ENCODE results near the gene GH1. TPM values are rescaled to one million over a fixed set of nuclear protein-coding genes. Genes with fewer than 3 reads are reported as not detected.

GH1 gene
- total and polyA plus RNA-seq, 2 experiments from 2014 or later: not detected

- no peaks in the 10 kb centered on the region for H3K36me3 ChIP-seq (ENCODE audit: low read depth)
- H3K27ac ChIP-seq: no peak overlapping the region
- 40 to 55% methylated on average over 12 to 20 of the region's 20 CpGs for WGBS, 2 experiments (ENCODE audit: low coverage in 1 of 2, low lambda C conversion rate in 2 of 2, missing lambda C conversion rate in 2 of 2)
- H3K9me2 ChIP-seq (ENCODE audit: insufficient read depth): no peaks in the 10 kb centered on the region
- H4K20me1 ChIP-seq (ENCODE audit: insufficient read depth): no peaks in the 10 kb centered on the region
- TF ChIP-seq EZH2 (IDR thresholded peaks at IDR 0.05; ENCODE audit: insufficient read depth, poor library complexity, severe bottlenecking): no peak
- no peak for TF ChIP-seq EZH2phosphoT487 (IDR thresholded peaks at IDR 0.05; ENCODE audit: insufficient read depth, low read depth)
- no peak overlapping the region for H3K4me3 ChIP-seq
- H3K27me3 ChIP-seq (replicated peaks; ENCODE audit: insufficient read depth): no peaks in the 10 kb centered on the region
- no peak overlapping the region for H2AFZ ChIP-seq
- H3K79me2 ChIP-seq (ENCODE audit: insufficient read depth): no peaks in the 10 kb centered on the region
- H3F3A ChIP-seq (ENCODE audit: insufficient read depth): no peaks in the 10 kb centered on the region
- in situ Hi-C loops (cut with MboI): no loop called here
- no peak overlapping the region for H3K4me2 ChIP-seq (ENCODE audit: unreplicated experiment)
- peak; percentile 52 for DNase-seq
- no peaks in the 10 kb centered on the region for H3K9me3 ChIP-seq (ENCODE audit: low read depth)
- no peaks in the 10 kb centered on the region for H3K4me1 ChIP-seq (ENCODE audit: insufficient read depth)
- no peak overlapping the region for H3K9ac ChIP-seq
These were observed 28.1 kb upstream of the GH1 start for GRCh38 chr17:63946440-63947363.

- WGBS, 2 experiments (ENCODE audit: low coverage in 1 of 2, low lambda C conversion rate in 2 of 2, missing lambda C conversion rate in 2 of 2): 68 to 69% methylated on average over 5 to 6 of the region's 6 CpGs
- Histone ChIP-seq H2AFZ (no peak overlapping the region), H3K9me3 (ENCODE audit: low read depth) (no peaks in the 10 kb centered on the region), H3K4me2 (ENCODE audit: unreplicated experiment) (no peak overlapping the region), H3K9ac (no peak overlapping the region), H3K36me3 (ENCODE audit: low read depth) (no peaks in the 10 kb centered on the region), H3F3A (ENCODE audit: insufficient read depth) (no peaks in the 10 kb centered on the region), H3K4me3 (no peak overlapping the region), H3K4me1 (ENCODE audit: insufficient read depth) (no peaks in the 10 kb centered on the region), H4K20me1 (ENCODE audit: insufficient read depth) (no peaks in the 10 kb centered on the region), H3K27ac (no peak overlapping the region), H3K27me3 (replicated peaks; ENCODE audit: insufficient read depth) (no peaks in the 10 kb centered on the region), H3K79me2 (ENCODE audit: insufficient read depth) (no peaks in the 10 kb centered on the region), H3K9me2 (ENCODE audit: insufficient read depth) (no peaks in the 10 kb centered on the region)
- in situ Hi-C loops (cut with MboI): no loop called here
- no peak for DNase-seq
- no peak for TF ChIP-seq EZH2phosphoT487 (IDR thresholded peaks at IDR 0.05; ENCODE audit: insufficient read depth, low read depth)
- no peak for TF ChIP-seq EZH2 (IDR thresholded peaks at IDR 0.05; ENCODE audit: insufficient read depth, poor library complexity, severe bottlenecking)
These were observed 27.3 kb upstream of the GH1 start for GRCh38 chr17:63945784-63946439.

GRCh38 chr17:63944736-63945499, 26.3 kb upstream of the GH1 start:
- H3K4me2 ChIP-seq (ENCODE audit: unreplicated experiment): no peak overlapping the region
- in situ Hi-C loops (cut with MboI): no loop called here
- H3K9me2 ChIP-seq (ENCODE audit: insufficient read depth): no peaks in the 10 kb centered on the region
- no peak overlapping the region for H3K27ac ChIP-seq
- no peak for DNase-seq
- H3K36me3 ChIP-seq (ENCODE audit: low read depth): no peaks in the 10 kb centered on the region
- H3K4me3 ChIP-seq: no peak overlapping the region
- H3K4me1 ChIP-seq (ENCODE audit: insufficient read depth): no peaks in the 10 kb centered on the region
- TF ChIP-seq EZH2phosphoT487 (IDR thresholded peaks at IDR 0.05; ENCODE audit: insufficient read depth, low read depth) (no peak), EZH2 (IDR thresholded peaks at IDR 0.05; ENCODE audit: insufficient read depth, poor library complexity, severe bottlenecking) (no peak)
- WGBS, 2 experiments (ENCODE audit: low coverage in 1 of 2, low lambda C conversion rate in 2 of 2, missing lambda C conversion rate in 2 of 2): 66 to 70% methylated on average over 20 to 24 of the region's 24 CpGs
- no peaks in the 10 kb centered on the region for H3F3A ChIP-seq (ENCODE audit: insufficient read depth)
- no peaks in the 10 kb centered on the region for H3K79me2 ChIP-seq (ENCODE audit: insufficient read depth)
- H4K20me1 ChIP-seq (ENCODE audit: insufficient read depth): no peaks in the 10 kb centered on the region
- no peaks in the 10 kb centered on the region for H3K9me3 ChIP-seq (ENCODE audit: low read depth)
- no peaks in the 10 kb centered on the region for H3K27me3 ChIP-seq (replicated peaks; ENCODE audit: insufficient read depth)
- no peak overlapping the region for H3K9ac ChIP-seq
- H2AFZ ChIP-seq: no peak overlapping the region

GRCh38 chr17:63943745-63944144, 25.1 kb upstream of the GH1 start:
- Histone ChIP-seq H3K4me3 (no peak overlapping the region), H3K9me2 (ENCODE audit: insufficient read depth) (no peaks in the 10 kb centered on the region), H3K9me3 (ENCODE audit: low read depth) (no peaks in the 10 kb centered on the region), H3K27me3 (replicated peaks; ENCODE audit: insufficient read depth) (no peaks in the 10 kb centered on the region), H3K27ac (no peak overlapping the region), H3F3A (ENCODE audit: insufficient read depth) (no peaks in the 10 kb centered on the region), H3K36me3 (ENCODE audit: low read depth) (no peaks in the 10 kb centered on the region), H4K20me1 (ENCODE audit: insufficient read depth) (no peaks in the 10 kb centered on the region), H3K9ac (no peak overlapping the region), H2AFZ (no peak overlapping the region), H3K79me2 (ENCODE audit: insufficient read depth) (no peaks in the 10 kb centered on the region), H3K4me2 (ENCODE audit: unreplicated experiment) (no peak overlapping the region), H3K4me1 (ENCODE audit: insufficient read depth) (no peaks in the 10 kb centered on the region)
- no peak for DNase-seq
- 67% methylated on average over 9 of the region's 9 CpGs for WGBS, 2 experiments (ENCODE audit: low coverage in 1 of 2, low lambda C conversion rate in 2 of 2, missing lambda C conversion rate in 2 of 2)
- TF ChIP-seq EZH2 (IDR thresholded peaks at IDR 0.05; ENCODE audit: insufficient read depth, poor library complexity, severe bottlenecking) (no peak), EZH2phosphoT487 (IDR thresholded peaks at IDR 0.05; ENCODE audit: insufficient read depth, low read depth) (no peak)
- in situ Hi-C loops (cut with MboI): no loop called here

All from GM23248 (cell line).